Gastroesophageal sphincter (tissue), 4 donors: Measurements from ENCODE around the gene EML1. TPM values are rescaled to one million over a fixed set of nuclear protein-coding genes. Genes with fewer than 3 reads are reported as not detected.

Source experiments
- ATAC-seq: fragments of 150-250 bp; one replicate; pipeline ENCODE4 v1.9.1; 2016; ENCODE audit warnings: mild to moderate bottlenecking, moderate library complexity
- H3K27ac ChIP-seq, 4 donors: fragments of 200-600 bp; sonication (generic) in 3 of 4; 1 replicate in 3 of 4; 2 replicates in 1 of 4; pipeline ENCODE4 v1.5.1; 2016 to 2019
- H3K27me3 ChIP-seq: fragments of 200-600 bp; sonication (generic); one replicate; pipeline ENCODE4 v1.5.1; 2019
- H3K36me3 ChIP-seq, 2 donors: fragments of 200-600 bp; sonication (generic); one replicate each; pipeline ENCODE4 v1.5.1; 2019; ENCODE audit warnings: control low read depth in 1 of 2
- H3K4me1 ChIP-seq, 3 donors: fragments of 200-600 bp; sonication (generic); 1 replicate in 2 of 3; 2 replicates in 1 of 3; pipeline ENCODE4 v1.5.1; 2016 to 2019; ENCODE audit warnings: control low read depth in 2 of 3
- H3K4me3 ChIP-seq, 2 donors: fragments of 200-600 bp; sonication (generic); one replicate each; pipeline ENCODE4 v1.5.1; 2019; ENCODE audit warnings: mild to moderate bottlenecking in 1 of 2, moderate library complexity in 1 of 2
- H3K9me3 ChIP-seq, 3 donors: fragments of 200-600 bp; sonication (generic); one replicate each; pipeline ENCODE4 v1.5.1; 2017 to 2019; ENCODE audit warnings: control low read depth in 2 of 3
- CTCF ChIP-seq, 4 experiments: fragments of 200-600 bp in 2 of 4; fragments of 450-650 bp in 2 of 4; sonication (generic) in 1 of 4; IDR thresholded peaks; one replicate each; pipeline ENCODE4 v1.5.1; 2017 to 2019; ENCODE audit warnings: antibody characterized with exemption in 4 of 4, mild to moderate bottlenecking in 2 of 4, moderate library complexity in 2 of 4
- EP300 ChIP-seq: sonication (generic); formaldehyde crosslinking; IDR thresholded peaks from one replicate; pipeline ENCODE4 v1.6.1; 2017; ENCODE audit warnings: antibody characterized with exemption, mild to moderate bottlenecking
- POLR2A ChIP-seq, 2 donors: fragments of 450-650 bp; IDR thresholded peaks; one replicate each; pipeline ENCODE4 v1.6.1; 2017; ENCODE audit warnings: antibody characterized with exemption in 2 of 2, mild to moderate bottlenecking in 2 of 2, moderate library complexity in 1 of 2
- POLR2AphosphoS5 ChIP-seq: sonication (generic); formaldehyde crosslinking; IDR thresholded peaks from one replicate; pipeline ENCODE4 v1.6.1; 2017; ENCODE audit warnings: antibody characterized with exemption
- WGBS, 2 donors: methylation state at CpG; one replicate each; pipeline ENCODE4 v1.1.5; 2018; ENCODE audit warnings: low coverage in 1 of 2; 5-methylcytosine and 5-hydroxymethylcytosine counted together
- total RNA-seq, 4 donors: library from RNA; depleted of rRNA; stranded (reverse); fragments of >200 nt; gene quantifications; one replicate each; pipeline ENCODE4 v1.1.0, GENCODE V29; 2016

The EML1 gene
- total RNA-seq, 4 donors from 2014 or later: 121 to 206 (median 136) TPM

- Histone ChIP-seq H3K4me3 (no peak overlapping the region), H3K9me3 (no peaks in the 10 kb centered on the region), H3K27me3 (peaks cover 27% of the 10 kb centered on the region), H3K27ac (no peak overlapping the region), H3K4me1 (no peaks in the 10 kb centered on the region), H3K36me3 (no peaks in the 10 kb centered on the region)
- 84 to 100% methylated on average over 2 to 3 of the region's 7 CpGs for WGBS, 2 donors
- no peak for ATAC-seq
- TF ChIP-seq EP300: no peak
- TF ChIP-seq POLR2AphosphoS5: no peak
- no peak for TF ChIP-seq POLR2A (IDR thresholded peaks at IDR 0.05)
- no peak for TF ChIP-seq CTCF (IDR thresholded peaks at IDR 0.05)
Observed at GRCh38 chr14:99955826-99956455, 162.7 kb downstream of the EML1 start.

- no peak overlapping the region for H3K4me3 ChIP-seq
- no peaks in the 10 kb centered on the region for H3K4me1 ChIP-seq
- H3K27me3 ChIP-seq: peaks cover 31% of the 10 kb centered on the region
- H3K9me3 ChIP-seq: no peaks in the 10 kb centered on the region
- no peaks in the 10 kb centered on the region for H3K36me3 ChIP-seq
- no peak for TF ChIP-seq POLR2AphosphoS5
- no peak for TF ChIP-seq POLR2A (IDR thresholded peaks at IDR 0.05)
- TF ChIP-seq CTCF (IDR thresholded peaks at IDR 0.05): no peak
- TF ChIP-seq EP300: no peak
- WGBS, 2 donors: 67 to 73% methylated on average over 3 to 7 of the region's 7 CpGs
- no peak for ATAC-seq
- no peak overlapping the region for H3K27ac ChIP-seq
Observed at GRCh38 chr14:99958380-99958779, 165.2 kb downstream of the EML1 start.

GRCh38 chr14:99961826-99962518 is 168.8 kb downstream of the EML1 start:
- no peak overlapping the region for H3K27ac ChIP-seq
- 46 to 49% methylated on average over 7 to 13 of the region's 18 CpGs for WGBS, 2 donors
- peaks cover 26% of the 10 kb centered on the region for H3K27me3 ChIP-seq
- H3K9me3 ChIP-seq: no peaks in the 10 kb centered on the region
- no peaks in the 10 kb centered on the region for H3K36me3 ChIP-seq
- ATAC-seq: no peak
- no peaks in the 10 kb centered on the region for H3K4me1 ChIP-seq
- no peak overlapping the region for H3K4me3 ChIP-seq
- no peak for TF ChIP-seq EP300
- TF ChIP-seq CTCF (IDR thresholded peaks at IDR 0.05): no peak
- TF ChIP-seq POLR2AphosphoS5: no peak
- TF ChIP-seq POLR2A (IDR thresholded peaks at IDR 0.05): no peak

- Histone ChIP-seq H3K9me3 (no peaks in the 10 kb centered on the region), H3K4me3 (no peak overlapping the region), H3K36me3 (no peaks in the 10 kb centered on the region), H3K27me3 (peaks cover 20% of the 10 kb centered on the region), H3K27ac (no peak overlapping the region), H3K4me1 (no peaks in the 10 kb centered on the region)
- TF ChIP-seq POLR2A (IDR thresholded peaks at IDR 0.05) (no peak), EP300 (no peak), POLR2AphosphoS5 (no peak), CTCF (IDR thresholded peaks at IDR 0.05) (no peak)
- no peak for ATAC-seq
- 63 to 85% methylated on average over 9 of the region's 9 CpGs for WGBS, 2 donors
Observed at GRCh38 chr14:99964979-99965378, 171.8 kb downstream of the EML1 start.
